Lung (tissue), 12 donors: ENCODE results near the gene KCNB1. TPM values are rescaled to one million over a fixed set of nuclear protein-coding genes. Genes with fewer than 3 reads are reported as not detected.
A peak's percentile ranks its signal among the peaks of the same experiment; 100 is the strongest.

ENCODE experiments used
- ATAC-seq: fragments of 200-7000 bp; cut with Tn5 transposase; one replicate; pipeline ENCODE4 v1.9.1; 2020; ENCODE audit warnings: moderate number of reproducible peaks; ENCODE audit not compliant: insufficient read depth, low FRiP score
- DNase-seq, 3 donors: peaks; one replicate each; pipeline ENCODE4 v3.0.0-alpha.2; 2013 to 2017
- H3K27ac ChIP-seq, 2 donors: one replicate each; pipeline ENCODE4 v1.5.1; 2013; ENCODE audit warnings: mild to moderate bottlenecking in 2 of 2, moderate library complexity in 2 of 2, control low read depth in 1 of 2, inconsistent platforms in 1 of 2, low read depth in 1 of 2, low read length in 1 of 2
- H3K27me3 ChIP-seq, 3 donors: one replicate each; pipeline ENCODE4 v1.5.1; 2013; ENCODE audit warnings: low read length in 2 of 3; ENCODE audit not compliant: control insufficient read depth in 3 of 3, insufficient read depth in 3 of 3
- H3K36me3 ChIP-seq, 4 donors: one replicate each; pipeline ENCODE4 v1.5.1; 2013; ENCODE audit warnings: low read length in 4 of 4, mild to moderate bottlenecking in 1 of 4, moderate library complexity in 1 of 4; ENCODE audit not compliant: control insufficient read depth in 4 of 4, insufficient read depth in 4 of 4
- H3K4me1 ChIP-seq, 5 donors: one replicate each; pipeline ENCODE4 v1.5.1; 2013; ENCODE audit warnings: low read length in 5 of 5, mild to moderate bottlenecking in 2 of 5, moderate library complexity in 1 of 5; ENCODE audit not compliant: control insufficient read depth in 5 of 5, insufficient read depth in 5 of 5
- H3K4me3 ChIP-seq: one replicate; pipeline ENCODE4 v1.5.1; 2013; ENCODE audit warnings: mild to moderate bottlenecking, control low read depth, moderate library complexity
- H3K9ac ChIP-seq, 2 donors: one replicate each; pipeline ENCODE4 v1.5.1; 2013; ENCODE audit warnings: low read length in 2 of 2, control low read depth in 1 of 2; ENCODE audit not compliant: insufficient read depth in 1 of 2
- H3K9me3 ChIP-seq, 4 donors: one replicate each; pipeline ENCODE4 v1.5.1; 2013; ENCODE audit warnings: low read length in 3 of 4, mild to moderate bottlenecking in 1 of 4, moderate library complexity in 1 of 4; ENCODE audit not compliant: control insufficient read depth in 4 of 4, insufficient read depth in 3 of 4
- WGBS, 2 donors: extraction: QIAGEN DNeasy Blood & Tissue Kit; methylation state at CpG; one replicate each; pipeline ENCODE4 v1.1.7; 2013; 5-methylcytosine and 5-hydroxymethylcytosine counted together
- polyA plus RNA-seq, 2 donors: library from polyadenylated mRNA; stranded (reverse); fragments of 200-250 nt; gene quantifications; one replicate each; pipeline ENCODE4 v1.2.1, GENCODE V29; 2013
- total RNA-seq, 2 donors: library from RNA; depleted of rRNA in 1 of 2; stranded (reverse); fragments of >200 nt in 1 of 2; gene quantifications; one replicate each; pipeline ENCODE4 v1.2.1, GENCODE V29; 2014 to 2021
- TF ChIP-seq, protein P1 (sequence below): IDR thresholded peaks from 2 replicates; pipeline ENCODE4 v1.5.1; 2012; ENCODE audit warnings: mild to moderate bottlenecking; ENCODE audit errors: control extremely low read depth, extremely low read depth
- donor health status: control.
- donor health status: control.
- donor health status: Bipolar disorder and iron deficiency.
- donor health status: healthy.
- donor health status: DM: yes; HTN: yes; CAD: no.

KCNB1 gene
- total and polyA plus RNA-seq, 4 donors: 0.11 to 1.0 (median 0.57) TPM

DNA sequence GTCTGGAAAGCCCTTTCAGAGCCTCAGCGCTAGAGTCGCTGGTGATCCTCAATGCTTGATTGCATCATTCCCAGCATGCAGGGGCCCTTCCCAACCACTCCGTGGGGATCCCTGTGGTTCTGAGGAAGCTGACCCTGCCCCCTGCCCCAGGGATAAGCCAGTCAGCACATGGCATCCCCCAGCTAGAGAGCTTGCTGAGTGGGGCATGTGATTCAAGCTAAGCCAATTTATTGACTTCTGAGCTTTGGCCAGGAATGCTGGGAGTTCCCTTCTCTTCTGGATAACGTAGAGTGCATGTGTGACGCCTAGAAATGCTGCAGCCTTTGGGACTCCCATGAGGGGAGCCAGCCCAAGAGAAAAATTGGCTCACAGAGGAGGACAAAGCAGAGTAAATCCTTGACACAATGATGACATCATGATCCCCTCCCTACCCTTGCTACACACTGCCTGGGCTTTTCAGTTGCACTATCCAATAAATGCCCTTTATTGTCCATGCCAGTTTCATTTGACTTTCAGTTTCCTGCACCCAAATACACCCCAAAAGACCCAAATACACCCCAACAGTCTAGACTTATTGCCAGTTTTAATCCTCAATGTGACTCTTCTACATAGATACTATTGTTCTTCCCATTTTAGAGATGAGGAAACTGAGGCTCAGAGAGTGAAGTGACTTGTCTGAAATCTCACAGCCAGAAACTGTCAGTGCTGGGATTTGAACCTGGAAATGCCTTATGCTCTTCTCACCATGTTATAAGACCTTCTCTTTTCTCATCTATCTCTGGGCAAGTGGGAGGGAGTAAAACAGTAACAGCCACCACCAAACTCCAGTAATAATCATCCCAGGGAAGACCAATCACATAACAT, 34.3 kb downstream of the KCNB1 start:
- H3K27ac ChIP-seq: no peak overlapping the region
- H3K27me3 ChIP-seq: peaks cover 0 to 9% (median 0%) of the 10 kb centered on the region in 3 donors
- H3K36me3 ChIP-seq: no peaks in the 10 kb centered on the region
- no peaks in the 10 kb centered on the region for H3K9me3 ChIP-seq
- DNase-seq (peak; percentile 21 to 54 (median 34)), ATAC-seq (no peak)
- H3K4me3 ChIP-seq: no peak overlapping the region
- no peak overlapping the region for H3K9ac ChIP-seq
- peaks cover 0 to 30% (median 11%) of the 10 kb centered on the region in 5 donors for H3K4me1 ChIP-seq
- TF ChIP-seq, protein P1, sequence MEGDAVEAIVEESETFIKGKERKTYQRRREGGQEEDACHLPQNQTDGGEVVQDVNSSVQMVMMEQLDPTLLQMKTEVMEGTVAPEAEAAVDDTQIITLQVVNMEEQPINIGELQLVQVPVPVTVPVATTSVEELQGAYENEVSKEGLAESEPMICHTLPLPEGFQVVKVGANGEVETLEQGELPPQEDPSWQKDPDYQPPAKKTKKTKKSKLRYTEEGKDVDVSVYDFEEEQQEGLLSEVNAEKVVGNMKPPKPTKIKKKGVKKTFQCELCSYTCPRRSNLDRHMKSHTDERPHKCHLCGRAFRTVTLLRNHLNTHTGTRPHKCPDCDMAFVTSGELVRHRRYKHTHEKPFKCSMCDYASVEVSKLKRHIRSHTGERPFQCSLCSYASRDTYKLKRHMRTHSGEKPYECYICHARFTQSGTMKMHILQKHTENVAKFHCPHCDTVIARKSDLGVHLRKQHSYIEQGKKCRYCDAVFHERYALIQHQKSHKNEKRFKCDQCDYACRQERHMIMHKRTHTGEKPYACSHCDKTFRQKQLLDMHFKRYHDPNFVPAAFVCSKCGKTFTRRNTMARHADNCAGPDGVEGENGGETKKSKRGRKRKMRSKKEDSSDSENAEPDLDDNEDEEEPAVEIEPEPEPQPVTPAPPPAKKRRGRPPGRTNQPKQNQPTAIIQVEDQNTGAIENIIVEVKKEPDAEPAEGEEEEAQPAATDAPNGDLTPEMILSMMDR: no peak
- WGBS, 2 donors: 51 to 63% methylated on average over 5 of the region's 5 CpGs

DNA sequence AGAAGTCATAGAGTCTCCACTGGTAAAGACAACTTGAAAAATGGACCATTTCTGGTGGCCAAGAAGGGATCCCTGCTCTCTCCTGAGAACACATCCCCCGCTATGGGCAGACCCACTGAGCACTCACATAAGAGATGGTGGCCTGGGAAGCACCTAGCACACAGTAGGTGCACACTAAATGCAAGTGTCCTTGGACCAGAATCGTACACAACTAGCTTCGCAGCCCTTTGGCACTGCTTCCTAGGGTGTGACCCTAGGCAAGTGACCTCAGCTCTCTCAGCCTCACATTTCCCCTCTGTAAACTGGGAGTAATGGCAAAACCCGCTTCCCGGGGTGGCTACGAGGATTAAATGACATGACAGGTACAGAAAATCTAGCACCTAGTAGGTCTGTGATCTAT, 35.1 kb downstream of the KCNB1 start:
- Histone ChIP-seq H3K9me3 (no peaks in the 10 kb centered on the region), H3K36me3 (no peaks in the 10 kb centered on the region), H3K4me1 (peaks cover 0 to 29% (median 11%) of the 10 kb centered on the region in 5 donors), H3K27me3 (peaks cover 0 to 9% (median 0%) of the 10 kb centered on the region in 3 donors), H3K4me3 (no peak overlapping the region), H3K9ac (no peak overlapping the region), H3K27ac (peak overlapping the region in 1 of 2 donors; percentile 25)
- TF ChIP-seq, protein P1: no peak
- DNase-seq (no peak), ATAC-seq (no peak)
- 83 to 90% methylated on average over 6 of the region's 6 CpGs for WGBS, 2 donors

DNA sequence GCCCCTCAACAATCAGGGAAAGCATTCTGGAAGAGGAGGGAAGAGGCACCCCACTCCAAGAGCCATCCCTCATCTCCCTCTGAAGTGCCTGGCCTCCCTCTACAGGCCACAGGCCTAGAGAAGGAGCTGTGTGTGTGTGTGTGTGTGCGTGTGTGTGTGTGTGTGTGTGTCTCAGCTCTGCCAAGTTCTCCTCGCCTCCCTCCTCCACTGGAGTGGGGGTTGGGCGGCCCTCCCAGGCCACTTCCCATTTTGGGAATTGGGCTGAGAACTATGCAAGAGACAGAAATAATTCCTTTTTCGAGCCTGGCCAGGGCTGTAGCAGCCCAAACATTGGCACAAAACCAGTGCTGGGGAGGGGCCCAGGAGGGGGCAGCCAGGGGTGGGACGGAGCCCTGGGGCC, 35.7 kb downstream of the KCNB1 start:
- Histone ChIP-seq H3K9me3 (no peaks in the 10 kb centered on the region), H3K36me3 (no peaks in the 10 kb centered on the region), H3K27ac (peak overlapping the region in 1 of 2 donors; percentile 25), H3K27me3 (peaks cover 0 to 9% (median 0%) of the 10 kb centered on the region in 3 donors), H3K9ac (no peak overlapping the region), H3K4me3 (no peak overlapping the region), H3K4me1 (peaks cover 0 to 27% (median 11%) of the 10 kb centered on the region in 5 donors)
- ATAC-seq (no peak), DNase-seq (peak; percentile 91 to 95 (median 92))
- TF ChIP-seq, protein P1: no peak
- 30 to 39% methylated on average over 5 of the region's 5 CpGs for WGBS, 2 donors
